Adrenal gland (tissue), 5 donors: Measurements from ENCODE around the gene ICAM2.

ENCODE experiments used
- POLR2A ChIP-seq, 2 donors: fragments of 450-650 bp; IDR thresholded peaks; one replicate each; pipeline ENCODE4 v1.6.1; 2017; ENCODE audit warnings: antibody characterized with exemption in 2 of 2, mild to moderate bottlenecking in 2 of 2, moderate library complexity in 1 of 2
- TF ChIP-seq, protein P1 (sequence below), 6 experiments: fragments of 450-650 bp in 4 of 6; fragments of 200-600 bp in 2 of 6; sonication (generic) in 1 of 6; IDR thresholded peaks; 1 replicate in 5 of 6; 2 replicates in 1 of 6; pipeline versions ENCODE4 v1.5.1 to v1.8.0; 2016 to 2021; ENCODE audit warnings: antibody characterized with exemption in 6 of 6, mild to moderate bottlenecking in 2 of 6, moderate library complexity in 1 of 6
- donor health status: DM: no; HTN: no; CAD: no.

DNA sequence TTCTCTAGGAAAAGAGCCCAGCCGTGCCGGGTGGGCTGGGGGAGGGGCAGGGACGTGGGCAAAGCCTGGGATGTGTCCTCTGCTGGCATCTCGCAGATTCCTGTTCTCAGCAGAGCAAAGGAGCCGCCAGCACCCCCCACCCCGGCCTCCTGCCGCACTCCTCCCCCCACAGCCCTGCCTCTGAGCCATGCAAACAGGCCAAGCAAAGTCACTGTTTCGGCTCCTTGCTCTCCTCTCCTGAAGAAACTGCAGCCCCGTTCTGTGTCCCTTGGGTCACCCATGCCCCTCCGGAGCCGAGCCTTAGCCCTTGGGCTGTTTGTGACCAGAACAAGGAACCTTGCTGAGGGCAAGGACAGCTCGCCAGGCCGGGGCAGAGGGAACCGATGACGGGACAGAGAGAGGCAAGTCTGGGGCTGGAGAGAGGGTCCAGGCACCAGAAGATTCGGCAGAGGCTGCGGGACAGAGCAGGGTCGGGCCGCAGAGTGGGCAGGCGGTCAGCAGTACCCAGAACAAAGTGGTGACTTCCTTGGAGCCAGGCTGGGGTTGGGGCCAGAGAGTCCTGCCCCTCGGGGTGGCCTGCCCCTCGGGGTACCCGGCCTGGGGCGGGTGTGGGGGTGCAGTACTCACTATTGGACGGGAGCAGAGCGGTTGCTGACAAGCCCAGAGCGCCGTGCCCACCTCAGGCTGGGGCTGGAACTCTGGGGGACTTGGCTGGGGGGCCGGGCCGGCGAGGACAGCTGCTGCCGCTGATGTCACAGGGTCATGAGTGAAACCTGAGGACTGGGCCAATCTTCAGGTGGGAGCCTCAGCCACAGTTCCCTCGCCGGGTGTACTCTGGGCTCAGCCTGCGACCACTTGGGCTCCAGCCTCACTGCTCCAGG is 31.5 kb downstream of the ICAM2 start:
- TF ChIP-seq, protein P1, sequence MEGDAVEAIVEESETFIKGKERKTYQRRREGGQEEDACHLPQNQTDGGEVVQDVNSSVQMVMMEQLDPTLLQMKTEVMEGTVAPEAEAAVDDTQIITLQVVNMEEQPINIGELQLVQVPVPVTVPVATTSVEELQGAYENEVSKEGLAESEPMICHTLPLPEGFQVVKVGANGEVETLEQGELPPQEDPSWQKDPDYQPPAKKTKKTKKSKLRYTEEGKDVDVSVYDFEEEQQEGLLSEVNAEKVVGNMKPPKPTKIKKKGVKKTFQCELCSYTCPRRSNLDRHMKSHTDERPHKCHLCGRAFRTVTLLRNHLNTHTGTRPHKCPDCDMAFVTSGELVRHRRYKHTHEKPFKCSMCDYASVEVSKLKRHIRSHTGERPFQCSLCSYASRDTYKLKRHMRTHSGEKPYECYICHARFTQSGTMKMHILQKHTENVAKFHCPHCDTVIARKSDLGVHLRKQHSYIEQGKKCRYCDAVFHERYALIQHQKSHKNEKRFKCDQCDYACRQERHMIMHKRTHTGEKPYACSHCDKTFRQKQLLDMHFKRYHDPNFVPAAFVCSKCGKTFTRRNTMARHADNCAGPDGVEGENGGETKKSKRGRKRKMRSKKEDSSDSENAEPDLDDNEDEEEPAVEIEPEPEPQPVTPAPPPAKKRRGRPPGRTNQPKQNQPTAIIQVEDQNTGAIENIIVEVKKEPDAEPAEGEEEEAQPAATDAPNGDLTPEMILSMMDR (IDR thresholded peaks at IDR 0.05) = no peak
- TF ChIP-seq POLR2A (IDR thresholded peaks at IDR 0.05) = no peak
